ENCODE results near the gene CFAP97D1.
A peak's percentile ranks its signal among the peaks of the same experiment; 100 is the strongest.

CFAP97D1 gene

GRCh38 chr17:43782913-43783680, 2.9 kb downstream of the CFAP97D1 start:
- no peak overlapping the region for H3K4me3 ChIP-seq (replicated peaks; ENCODE audit: low read depth, low read length)
- no peak for TF ChIP-seq CTCF (IDR thresholded peaks at IDR 0.05; ENCODE audit: low read length, missing control alignments)
- DNase-seq (ENCODE audit: low read depth), result no peak

DNA sequence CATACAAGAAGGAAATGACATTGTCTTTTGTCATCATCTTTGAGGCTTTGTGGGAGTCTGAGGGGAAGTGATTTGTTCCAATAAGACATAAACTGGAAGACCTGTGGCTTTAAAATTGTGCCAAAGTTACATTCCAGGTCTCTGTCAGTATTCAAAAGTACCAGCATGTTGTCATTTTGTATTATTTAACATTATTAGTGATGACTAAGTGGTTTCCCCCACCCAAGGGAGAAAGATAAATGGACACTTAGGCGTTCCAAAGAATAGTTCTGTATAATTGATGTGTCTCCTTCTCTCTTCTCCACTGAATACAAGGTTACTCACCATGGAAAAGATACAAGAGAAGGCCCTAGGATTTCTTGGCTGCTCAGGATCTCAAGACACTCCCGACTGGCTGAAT, 3.8 kb downstream of the CFAP97D1 start:
- H3K4me3 ChIP-seq (replicated peaks; ENCODE audit: low read depth, low read length), result no peak overlapping the region
- TF ChIP-seq CTCF (IDR thresholded peaks at IDR 0.05; ENCODE audit: low read length, missing control alignments), result no peak
- peak; percentile 39 for DNase-seq (ENCODE audit: low read depth)

GRCh38 chr17:43784628-43785101, 4.4 kb downstream of the CFAP97D1 start:
- no peak overlapping the region for H3K4me3 ChIP-seq (replicated peaks; ENCODE audit: low read depth, low read length)
- no peak for TF ChIP-seq CTCF (IDR thresholded peaks at IDR 0.05; ENCODE audit: low read length, missing control alignments)
- DNase-seq (ENCODE audit: low read depth), result peak; percentile 62

DNA sequence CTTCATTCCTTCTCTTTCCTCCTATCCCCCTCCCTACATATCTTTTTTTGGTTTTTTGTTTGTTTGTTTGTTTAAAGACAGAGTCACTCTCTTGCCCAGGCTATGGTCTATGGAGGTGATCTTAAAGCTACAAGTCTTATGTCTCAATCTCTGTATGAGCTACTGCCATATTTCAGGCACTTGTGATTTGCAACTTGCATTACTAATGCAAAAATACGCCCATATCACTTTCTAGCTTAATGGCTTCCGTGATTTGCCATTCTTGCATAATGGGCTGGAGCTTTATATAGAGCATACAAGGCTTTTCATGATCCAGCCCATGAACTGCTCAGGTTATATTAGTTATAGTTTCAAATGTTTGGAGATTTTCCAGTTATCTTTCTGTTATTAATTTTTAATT, 7.5 kb downstream of the CFAP97D1 start:
- no peak for DNase-seq (ENCODE audit: low read depth)
- TF ChIP-seq CTCF (IDR thresholded peaks at IDR 0.05; ENCODE audit: low read length, missing control alignments), result no peak
- no peak overlapping the region for H3K4me3 ChIP-seq (replicated peaks; ENCODE audit: low read depth, low read length)

DNA sequence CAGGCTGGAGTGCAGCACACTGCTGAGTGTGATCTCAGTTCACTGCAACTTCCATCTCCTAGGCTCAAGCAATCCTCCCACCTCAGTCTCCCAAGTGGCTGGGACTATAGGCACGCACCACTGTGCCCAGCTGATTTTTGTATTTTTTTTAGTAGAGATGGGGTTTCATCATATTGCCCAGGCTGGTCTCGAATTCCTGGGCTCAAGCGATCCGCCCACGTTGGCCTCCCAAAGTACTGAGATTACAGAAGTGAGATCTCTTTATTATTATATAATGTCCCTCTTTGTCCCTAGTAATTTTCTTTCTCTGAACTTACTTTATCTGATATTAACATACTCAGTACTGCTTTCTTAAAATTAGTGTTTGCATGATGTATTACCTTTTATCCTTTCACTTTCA, 8.3 kb downstream of the CFAP97D1 start:
- no peak for TF ChIP-seq CTCF (IDR thresholded peaks at IDR 0.05; ENCODE audit: low read length, missing control alignments)
- DNase-seq (ENCODE audit: low read depth), result no peak
- no peak overlapping the region for H3K4me3 ChIP-seq (replicated peaks; ENCODE audit: low read depth, low read length)

- TF ChIP-seq CTCF (IDR thresholded peaks at IDR 0.05; ENCODE audit: low read length, missing control alignments), result no peak
- H3K4me3 ChIP-seq (replicated peaks; ENCODE audit: low read depth, low read length), result no peak overlapping the region
- DNase-seq (ENCODE audit: low read depth), result no peak
These were observed 9.2 kb downstream of the CFAP97D1 start for GRCh38 chr17:43789482-43789881.
